ENCODE results near the gene MRFAP1L1. TPM values are rescaled to one million over a fixed set of nuclear protein-coding genes. Genes with fewer than 3 reads are reported as not detected.

Gene MRFAP1L1
- total and polyA plus RNA-seq, 2 donors (not counting 3 experiments of a cell fraction or from before 2014, with no cell fraction given) = 28.7 to 42.0 TPM

- FAIRE-seq (no peak), DNase-seq (ENCODE audit: low read depth, low spot score) (no peak)
- ChIA-PET CTCF (interaction anchor here (1.0 to 1.4 kb wide), 2 partner anchors 14 to 151 kb away, joined by 3 to 7 read pairs; no protein-coding TSS in a partner anchor), POLR2A (no interaction called here)
- Histone ChIP-seq H2AFZ (ENCODE audit: low read depth, low read length) (peak overlapping the region; percentile 2), H4K20me1 (replicated peaks; ENCODE audit: control insufficient read depth, extremely low read depth, insufficient read depth, low read length) (no peaks in the 10 kb centered on the region), H3K36me3 (ENCODE audit: control insufficient read depth in 2 of 2, extremely low read depth in 1 of 2, insufficient read depth in 2 of 2, low read length in 2 of 2) (no peaks in the 10 kb centered on the region), H3K4me1 (ENCODE audit: control insufficient read depth, extremely low read depth, insufficient read depth, low read length) (no peaks in the 10 kb centered on the region), H3K4me3 (replicated peaks in 1 of 3; ENCODE audit: insufficient read depth in 1 of 3, low read depth in 1 of 3, low read length in 3 of 3) (no peak overlapping the region), H3K27ac (ENCODE audit: insufficient read depth, low read depth, low read length) (no peak overlapping the region), H3K9me1 (replicated peaks; ENCODE audit: control insufficient read depth, extremely low read depth, insufficient read depth, low read length) (no peaks in the 10 kb centered on the region), H3K9me3 (replicated peaks; ENCODE audit: control insufficient read depth, insufficient read depth, low read length) (no peaks in the 10 kb centered on the region), H3K4me2 (ENCODE audit: insufficient read depth, low read length) (no peak overlapping the region), H3K79me2 (ENCODE audit: control insufficient read depth, insufficient read depth, low read length) (no peaks in the 10 kb centered on the region), H3K27me3 (ENCODE audit: control insufficient read depth in 2 of 2, insufficient read depth in 2 of 2, low read length in 2 of 2) (no peaks in the 10 kb centered on the region), H3K9ac (replicated peaks; ENCODE audit: extremely low read depth, insufficient read depth, low read length) (no peak overlapping the region)
- TF ChIP-seq GATA2 (IDR thresholded peaks at IDR 0.05; ENCODE audit: insufficient read depth, insufficient read length, low read depth, low read length) (no peak), FOS (IDR thresholded peaks at IDR 0.05; ENCODE audit: borderline replicate concordance, insufficient read depth, low read length) (no peak), POLR2AphosphoS5 (IDR thresholded peaks at IDR 0.05; ENCODE audit: insufficient read depth, low read depth, low read length) (no peak), JUN (IDR thresholded peaks at IDR 0.05; ENCODE audit: borderline replicate concordance, insufficient read depth, insufficient read length, low read depth) (no peak), POLR2A (IDR thresholded peaks at IDR 0.05; ENCODE audit: low read depth, low read length) (no peak), EZH2 (IDR thresholded peaks at IDR 0.05; ENCODE audit: borderline replicate concordance, low read depth, low read length, severe bottlenecking) (no peak), CTCF (IDR thresholded peaks at IDR 0.05; ENCODE audit: extremely low read depth in 1 of 2, insufficient read depth in 1 of 2, low read depth in 1 of 2, low read length in 2 of 2) (no peak), MAX (IDR thresholded peaks at IDR 0.05; ENCODE audit: insufficient read depth, insufficient read length) (no peak), MYC (IDR thresholded peaks at IDR 0.05; ENCODE audit: low read depth, low read length) (no peak)
- dilution Hi-C loops (cut with MboI; ENCODE audit: extremely low pct_ligation_motif_present, low sequenced_read_pairs) (no loop called here), intact Hi-C loops (cut with micrococcal nuclease) (no loop called here)
- no TSS peak for BruUV-seq (replicated peaks)
Measured at GRCh38 chr4:6687947-6688878, 21.5 kb downstream of the MRFAP1L1 start.

Data from endothelial cell of umbilical vein (primary cell).